A673 (cell line): Measurements from ENCODE around the gene HRK. TPM values are rescaled to one million over a fixed set of nuclear protein-coding genes. Genes with fewer than 3 reads are reported as not detected.
A peak's percentile ranks its signal among the peaks of the same experiment; 100 is the strongest.

Experiments
- BruUV-seq: library from RNA; stranded (reverse); fragments of 400-500 nt; replicated peaks from 2 replicates; lab custom pipeline; 2021; lab: Mats Ljungman, UMichigan
- CTCF ChIA-PET: fragments of 300-600 bp; sonication (Branson Sonifier 250); formaldehyde crosslinking; loops from one replicate; lab custom pipeline; 2022; ENCODE audit warnings: antibody characterized with exemption; lab: Charles Lee
- POLR2A ChIA-PET: fragments of 300-600 bp; sonication (Branson Sonifier 250); formaldehyde crosslinking; loops from one replicate; lab custom pipeline; 2022; ENCODE audit warnings: antibody characterized with exemption; ENCODE audit not compliant: low non-redundant PET; lab: Charles Lee
- DNase-seq: peaks from one replicate; pipeline ENCODE4 v3.0.0-alpha.2; 2015; ENCODE audit warnings: low spot score
- H3K27ac ChIP-seq: fragments of 200-600 bp; sonication (generic); 2 replicates; pipeline ENCODE4 v1.5.1; 2016; ENCODE audit warnings: mixed run types, low read depth, mild to moderate bottlenecking, mixed read lengths, antibody characterized with exemption, low read length; ENCODE audit not compliant: poor library complexity, severe bottlenecking
- H3K27me3 ChIP-seq: fragments of 200-600 bp; sonication (generic); replicated peaks from 2 replicates; pipeline ENCODE4 v1.6.1; 2017; ENCODE audit warnings: mixed run types, low read depth, mild to moderate bottlenecking, mixed read lengths, antibody characterized with exemption, low read length; ENCODE audit not compliant: insufficient read depth, poor library complexity
- H3K36me3 ChIP-seq: fragments of 200-600 bp; sonication (generic); 2 replicates; pipeline ENCODE4 v1.6.1; 2016; ENCODE audit warnings: mixed run types, mild to moderate bottlenecking, mixed read lengths, antibody characterized with exemption, low read length; ENCODE audit not compliant: insufficient read depth, poor library complexity, severe bottlenecking
- H3K4me1 ChIP-seq: fragments of 200-600 bp; sonication (generic); 2 replicates; pipeline ENCODE4 v1.6.1; 2017; ENCODE audit warnings: mixed run types, mild to moderate bottlenecking, mixed read lengths, antibody characterized with exemption, low read length; ENCODE audit not compliant: insufficient read depth, poor library complexity, severe bottlenecking
- H3K4me3 ChIP-seq: fragments of 200-600 bp; sonication (generic); 2 replicates; pipeline ENCODE4 v1.5.1; 2016; ENCODE audit warnings: low read depth, mixed run types, mild to moderate bottlenecking, mixed read lengths, low read length; ENCODE audit not compliant: poor library complexity, severe bottlenecking
- H3K9me3 ChIP-seq: fragments of 200-600 bp; sonication (generic); 2 replicates; pipeline ENCODE4 v1.6.1; 2016; ENCODE audit warnings: mixed run types, low read depth, mild to moderate bottlenecking, mixed read lengths, antibody characterized with exemption, low read length; ENCODE audit not compliant: poor library complexity, severe bottlenecking
- CTCF ChIP-seq: fragments of 300-800, 200-600 bp; sonication (generic); conservative IDR thresholded peaks from 2 replicates; pipeline ENCODE4 v1.5.1; 2017; ENCODE audit warnings: low read depth, mild to moderate bottlenecking, antibody characterized with exemption, low read length, moderate library complexity, mixed read lengths
- EZH2 ChIP-seq: fragments of 200-600 bp; sonication (generic); IDR thresholded peaks from 2 replicates; pipeline ENCODE4 v1.6.1; 2017; ENCODE audit warnings: borderline replicate concordance, low read depth, mild to moderate bottlenecking, mixed read lengths, antibody characterized with exemption, low read length; ENCODE audit not compliant: poor library complexity, severe bottlenecking
- intact Hi-C: fragments of 100-400 bp; cut with micrococcal nuclease; formaldehyde crosslinking; loops from one replicate; pipeline ENCODE4 v1.10.0; 2022; ENCODE audit not compliant: unreplicated experiment
- total RNA-seq: library from RNA; stranded (reverse); gene quantifications from 2 replicates; pipeline ENCODE4 v1.2.3, GENCODE V29; 2021

HRK gene
- total RNA-seq, 1 experiment from 2014 or later = 0.37 TPM

GRCh38 chr12:116808113-116809105, 72.8 kb downstream of the HRK start:
- CTCF ChIA-PET = no interaction called here
- no peaks in the 10 kb centered on the region for H3K9me3 ChIP-seq
- H3K36me3 ChIP-seq = no peaks in the 10 kb centered on the region
- H3K27ac ChIP-seq = no peak overlapping the region
- H3K4me3 ChIP-seq = no peak overlapping the region
- POLR2A ChIA-PET = interaction anchor here (0.5 kb wide), 1 partner anchor 10 kb away, joined by 5 read pairs; no protein-coding TSS in a partner anchor
- TF ChIP-seq CTCF = no peak
- TF ChIP-seq EZH2 = no peak
- intact Hi-C loops = no loop called here
- no peaks in the 10 kb centered on the region for H3K27me3 ChIP-seq
- H3K4me1 ChIP-seq = no peaks in the 10 kb centered on the region
- DNase-seq = no peak
- BruUV-seq = no TSS peak

GRCh38 chr12:116807546-116807945, 73.7 kb downstream of the HRK start:
- Histone ChIP-seq H3K27me3 (no peaks in the 10 kb centered on the region), H3K27ac (no peak overlapping the region), H3K4me3 (no peak overlapping the region), H3K4me1 (no peaks in the 10 kb centered on the region), H3K36me3 (no peaks in the 10 kb centered on the region), H3K9me3 (no peaks in the 10 kb centered on the region)
- no peak for TF ChIP-seq CTCF
- no peak for TF ChIP-seq EZH2
- POLR2A ChIA-PET = interaction anchor here (0.5 kb wide), 1 partner anchor 10 kb away, joined by 5 read pairs; no protein-coding TSS in a partner anchor
- intact Hi-C loops = no loop called here
- no peak for DNase-seq
- BruUV-seq = no TSS peak
- CTCF ChIA-PET = no interaction called here

DNA sequence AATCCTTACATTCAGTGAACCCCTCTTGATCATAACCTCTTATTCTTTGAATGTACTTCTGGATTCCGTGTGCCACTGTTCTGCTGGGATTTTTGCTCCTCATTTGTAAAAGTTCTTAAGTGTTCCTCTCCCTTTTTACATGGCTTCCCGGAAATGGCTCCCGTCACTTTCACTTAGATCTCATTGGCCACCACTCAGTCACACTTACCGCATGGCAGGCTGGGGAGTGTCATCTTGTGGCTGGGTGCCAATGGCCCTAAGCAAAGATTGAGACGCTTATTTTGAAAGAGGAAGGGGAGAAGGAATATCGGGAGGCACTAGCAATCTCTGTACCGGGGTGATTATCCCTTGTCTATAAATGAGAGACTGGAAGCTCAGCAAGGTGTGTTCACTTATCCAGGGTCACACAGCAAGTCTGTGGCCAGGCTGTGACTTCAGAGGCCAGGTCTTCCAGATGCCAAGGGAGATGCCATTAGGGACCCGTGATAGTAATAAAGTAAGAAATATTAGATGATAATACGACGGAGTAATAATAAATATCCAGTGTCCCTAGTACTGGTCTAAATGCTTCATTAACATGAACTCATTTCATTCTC, 74.3 kb downstream of the HRK start:
- TF ChIP-seq CTCF (no peak), EZH2 (no peak)
- no TSS peak for BruUV-seq
- peak; percentile 65 for DNase-seq
- no peak overlapping the region for H3K27ac ChIP-seq
- H3K9me3 ChIP-seq = no peaks in the 10 kb centered on the region
- no peaks in the 10 kb centered on the region for H3K27me3 ChIP-seq
- ChIA-PET POLR2A (interaction anchor here (0.6 kb wide), 1 partner anchor 14 kb away, joined by 4 read pairs; no protein-coding TSS in a partner anchor), CTCF (interaction anchor here (0.5 kb wide), 1 partner anchor 189 kb away, joined by 3 read pairs; no protein-coding TSS in a partner anchor)
- H3K4me3 ChIP-seq = no peak overlapping the region
- no peaks in the 10 kb centered on the region for H3K4me1 ChIP-seq
- intact Hi-C loops = no loop called here
- no peaks in the 10 kb centered on the region for H3K36me3 ChIP-seq
